GM12892 (cell line): ENCODE results near the gene SLC27A5.

ENCODE experiments used
- POLR2A ChIP-seq: IDR thresholded peaks from 2 replicates; pipeline ENCODE4 v1.6.1; 2011; ENCODE audit warnings: low read depth, low read length, control low read depth
- POLR2AphosphoS5 ChIP-seq: IDR thresholded peaks from 2 replicates; pipeline ENCODE4 v1.6.1; 2011; ENCODE audit warnings: low read depth, low read length, control low read depth

DNA sequence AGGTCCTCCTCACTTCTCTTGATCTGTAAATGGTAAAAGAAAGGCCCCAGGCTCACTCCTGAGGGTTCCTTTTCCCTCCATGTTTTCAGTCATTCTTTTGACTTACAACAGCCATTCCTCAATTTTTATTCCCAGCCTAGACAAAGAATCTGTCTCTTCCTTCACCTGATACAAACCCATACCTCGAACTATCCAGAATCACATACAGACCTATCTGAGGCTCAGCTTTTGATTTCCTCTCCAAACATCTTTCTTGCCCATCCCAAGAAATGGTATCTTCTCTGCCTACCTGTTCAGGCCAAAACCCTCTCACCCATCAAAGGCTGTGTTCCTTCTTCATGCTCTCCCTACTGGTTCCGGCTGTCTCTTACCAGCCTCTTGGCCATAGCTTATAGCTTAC, 40.9 kb upstream of the SLC27A5 start:
- TF ChIP-seq POLR2A (no peak), POLR2AphosphoS5 (no peak)
